Skeletal muscle cell (primary cell): ENCODE measurements around the gene AGO4.
"Not testable (repeated sequence)": the region's sequence is repeated elsewhere in the genome, so short reads cannot be mapped to it uniquely, and the experiment has no call there.

Source experiments
- DNase-seq: peaks from one replicate; pipeline ENCODE4 v3.0.0-alpha.2; 2010; ENCODE audit warnings: low read depth
- H3K4me3 ChIP-seq: 2 replicates; pipeline ENCODE4 v1.5.1; 2011; ENCODE audit warnings: low read depth, mild to moderate bottlenecking, control low read depth, low read length, moderate library complexity

AGO4 gene

DNA sequence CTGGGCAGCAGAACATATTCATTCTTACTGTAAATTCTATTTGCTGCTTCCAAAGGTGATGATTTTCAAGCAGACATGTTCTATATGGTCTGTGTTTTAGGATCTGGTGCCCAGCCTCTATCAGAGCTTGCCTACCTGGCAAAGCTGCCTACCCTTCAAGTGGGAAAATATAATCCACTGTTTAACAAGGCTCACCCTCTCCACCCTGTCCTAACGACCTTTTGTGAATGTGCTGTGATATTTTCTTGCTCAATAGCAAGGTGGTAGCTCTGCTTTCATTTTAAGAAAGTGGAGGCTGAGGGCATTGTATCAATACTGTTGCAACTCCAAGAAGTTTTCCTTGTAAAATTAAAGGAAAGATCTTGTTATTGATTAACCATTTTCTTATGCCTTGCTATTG, 49.1 kb downstream of the AGO4 start:
- no peak overlapping the region for H3K4me3 ChIP-seq

DNA sequence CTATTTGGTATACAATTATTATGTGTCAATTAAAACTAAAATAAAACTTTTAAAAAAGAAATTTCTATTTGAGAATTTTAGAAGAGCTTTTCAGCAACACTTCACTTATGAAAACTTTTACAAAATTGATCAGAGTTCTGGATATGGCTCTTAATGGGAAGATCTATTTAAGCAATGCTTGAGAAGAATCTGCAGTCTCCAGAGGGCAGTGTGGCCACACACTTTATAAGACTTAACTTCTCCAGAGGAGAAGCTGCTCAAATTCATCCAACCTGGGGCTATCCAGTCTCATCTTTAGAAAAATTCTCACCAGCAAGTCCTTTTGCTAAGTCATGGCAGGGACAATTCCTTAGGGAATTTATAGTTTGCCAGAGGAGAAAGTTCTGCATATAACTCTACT, 50.0 kb downstream of the AGO4 start:
- H3K4me3 ChIP-seq = no peak overlapping the region
- no peak for DNase-seq

More for the DNA sequence above, 49.1 kb downstream of the AGO4 start:
- DNase-seq = no peak

DNA sequence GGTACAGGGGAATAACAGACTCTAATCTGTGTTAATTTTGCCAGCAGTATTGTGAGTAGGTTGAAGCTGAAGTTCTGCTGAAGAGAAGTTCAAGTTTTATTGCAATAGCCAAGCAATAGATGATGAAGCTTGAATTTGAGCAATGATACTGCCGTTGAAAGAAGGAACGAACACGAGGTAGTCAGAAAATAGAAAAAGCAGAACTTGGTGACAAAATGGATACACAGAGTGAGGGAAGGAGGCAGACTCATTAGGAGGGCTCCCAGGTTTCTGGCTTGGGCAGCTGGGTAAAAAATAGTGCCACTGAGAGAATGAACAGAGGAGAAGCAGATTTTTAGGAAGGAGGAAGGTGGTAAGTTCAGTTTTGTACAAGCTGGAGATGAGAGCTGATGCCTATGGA, 52.9 kb downstream of the AGO4 start:
- H3K4me3 ChIP-seq = no peak overlapping the region
- no peak for DNase-seq

DNA sequence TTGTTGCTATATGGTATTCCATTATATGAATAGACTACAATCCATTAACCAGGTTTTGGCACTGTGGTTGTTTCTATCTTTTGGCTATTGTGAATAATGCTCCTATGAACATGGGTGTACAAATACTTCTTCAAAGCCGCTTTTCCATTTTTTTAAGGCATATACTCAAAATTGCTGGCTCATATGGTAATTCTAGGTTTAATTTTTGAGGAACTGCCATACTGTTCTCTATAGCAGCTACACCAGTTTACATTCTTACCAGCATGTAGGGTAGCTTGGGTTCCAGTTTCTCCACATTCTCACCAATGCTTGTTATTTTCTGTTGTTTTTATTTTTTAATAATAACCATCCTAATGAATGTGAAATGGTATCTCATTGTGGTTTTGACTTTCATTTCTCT, 55.3 kb downstream of the AGO4 start:
- no peak overlapping the region for H3K4me3 ChIP-seq
- no peak for DNase-seq

DNA sequence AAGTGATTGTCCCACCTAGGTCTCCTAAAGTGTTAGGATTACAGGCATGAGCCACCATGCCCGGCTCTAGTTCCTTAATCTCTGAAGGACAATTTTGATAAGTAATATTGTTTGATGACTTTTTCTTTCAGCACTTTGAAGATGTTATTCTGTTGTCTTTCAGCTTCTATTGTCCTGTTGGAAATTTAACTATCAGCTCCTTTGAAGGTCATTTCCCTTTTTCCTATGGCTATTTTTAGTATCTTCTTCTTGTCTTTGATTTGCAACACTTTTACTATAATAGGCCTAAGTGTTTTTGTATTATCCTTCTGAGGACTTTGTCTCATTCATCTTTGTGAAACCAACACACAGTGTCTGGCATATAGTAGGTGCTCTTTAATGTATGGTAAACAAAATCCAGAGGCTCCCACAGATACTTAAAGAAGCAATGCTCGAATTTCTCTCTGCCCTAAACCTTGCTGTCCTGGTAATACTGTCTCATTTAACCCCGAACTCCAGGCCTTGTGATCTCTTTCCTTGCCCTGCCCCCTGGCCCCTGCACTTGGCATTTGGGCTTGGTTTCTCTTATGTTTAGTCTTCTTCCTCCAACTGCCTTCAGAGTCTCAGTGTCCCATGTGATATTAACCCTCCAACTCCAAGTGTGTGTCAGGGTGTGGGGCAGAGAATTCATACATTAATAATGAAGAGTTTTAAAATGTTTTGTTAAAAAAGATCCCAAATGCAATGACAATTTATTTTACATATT, 56.2 kb downstream of the AGO4 start:
- no peak overlapping the region for H3K4me3 ChIP-seq
- DNase-seq = no peak

DNA sequence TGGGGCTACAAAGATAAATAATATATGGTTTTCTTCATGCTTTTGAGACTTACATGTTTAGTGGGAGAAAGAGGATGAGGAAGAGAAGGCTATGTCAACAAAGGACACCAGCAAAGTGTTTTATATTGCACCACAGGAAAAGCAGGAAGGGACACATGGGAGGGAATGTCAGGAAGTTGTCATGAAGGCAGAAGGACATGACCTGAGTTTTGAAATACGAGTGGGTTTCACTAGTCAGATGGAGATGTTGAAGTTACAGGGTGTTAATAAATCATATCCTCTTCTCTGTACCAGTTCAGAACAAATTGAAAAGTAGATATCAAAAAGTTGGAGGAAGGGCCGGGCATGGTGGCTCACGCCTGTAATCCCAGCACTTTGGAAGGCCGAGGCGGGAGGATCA, 57.0 kb downstream of the AGO4 start:
- DNase-seq = no peak

DNA sequence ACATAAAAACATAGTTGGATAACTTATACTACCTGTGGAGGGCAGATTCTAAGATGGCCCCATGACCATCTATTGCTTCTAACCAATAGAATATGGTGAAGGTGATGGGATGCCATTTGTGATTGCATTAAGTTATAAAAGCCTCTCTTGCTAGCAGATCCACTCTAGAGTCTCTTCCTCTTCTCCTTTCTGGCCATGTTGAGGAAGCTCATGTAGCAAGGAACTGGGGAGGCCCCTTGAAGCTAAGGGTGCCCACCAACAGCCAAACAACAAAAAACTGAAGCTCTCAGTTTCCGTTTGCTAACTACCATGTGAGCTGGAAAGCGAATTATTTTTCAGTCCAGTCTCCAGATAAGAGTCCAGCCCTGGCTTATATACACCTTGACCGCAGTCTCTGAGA, 59.2 kb downstream of the AGO4 start:
- no peak overlapping the region for H3K4me3 ChIP-seq

More for the DNA sequence above, 57.0 kb downstream of the AGO4 start:
- no peak overlapping the region for H3K4me3 ChIP-seq

DNA sequence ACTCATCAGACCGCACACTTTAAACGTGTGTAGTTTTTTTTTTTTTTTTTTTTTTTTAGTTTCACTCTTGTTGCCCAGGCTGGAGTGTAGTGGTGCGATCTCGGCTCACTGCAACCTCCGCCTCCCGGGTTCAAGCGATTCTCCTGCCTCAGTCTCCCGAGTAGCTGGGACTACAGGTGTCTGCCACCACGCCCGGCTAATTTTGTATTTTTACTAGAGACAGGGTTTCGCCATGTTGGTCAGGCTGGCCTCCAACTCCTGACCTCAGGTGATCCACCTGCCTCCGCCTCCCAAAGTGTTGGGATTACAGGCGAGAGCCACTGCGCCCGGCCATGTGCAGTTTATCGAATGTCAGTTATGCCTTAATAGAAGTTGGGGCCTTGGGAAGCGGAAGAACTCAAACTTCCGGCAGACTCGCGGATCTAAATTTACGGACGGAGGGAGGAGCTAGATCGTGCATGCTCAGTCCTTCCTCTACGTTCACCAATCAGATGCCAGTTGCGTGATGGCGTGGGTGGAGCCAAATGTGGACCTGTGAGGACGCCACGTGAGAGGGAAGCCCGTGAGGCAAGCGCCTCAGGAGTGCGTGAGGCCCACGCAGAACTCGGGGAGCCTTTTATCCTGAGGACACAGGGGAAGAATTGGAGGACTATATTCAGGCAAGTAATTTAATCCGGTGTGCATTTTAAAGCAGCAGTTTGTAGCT, 61.6 kb downstream of the AGO4 start:
- H3K4me3 ChIP-seq, DNase-seq: not testable (repeated sequence)

More for the DNA sequence above, 59.2 kb downstream of the AGO4 start:
- no peak for DNase-seq

DNA sequence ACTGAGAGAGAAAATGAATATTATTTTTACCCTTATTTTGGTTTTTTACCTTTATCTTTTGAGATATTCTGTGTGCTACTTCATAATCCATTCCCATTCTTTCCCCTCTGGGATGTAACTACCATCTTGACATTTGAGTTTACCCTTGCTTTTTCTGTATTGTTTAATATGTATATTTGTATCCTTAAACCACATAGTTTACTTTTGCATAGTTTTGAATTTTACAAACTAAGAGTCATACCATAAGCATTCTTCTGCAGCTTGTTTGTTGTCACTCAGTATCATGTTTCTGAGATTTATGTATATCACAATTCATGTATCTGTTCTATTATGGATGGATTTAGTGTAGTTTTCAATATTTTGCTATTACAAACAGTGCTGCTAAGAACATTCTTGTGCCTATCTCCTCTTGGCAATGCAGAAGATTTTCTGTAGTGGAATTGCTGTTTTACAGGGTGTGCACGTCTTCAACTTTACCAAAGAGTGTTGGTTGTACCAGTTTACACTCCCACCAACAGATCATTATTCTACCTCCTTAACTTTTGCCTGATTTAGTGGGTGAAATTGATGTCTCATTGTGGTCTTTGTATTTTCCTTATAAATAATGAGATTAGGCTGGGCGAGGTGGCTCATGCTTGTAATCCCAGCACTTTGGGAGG, 63.0 kb downstream of the AGO4 start:
- no peak overlapping the region for H3K4me3 ChIP-seq
- DNase-seq = no peak

DNA sequence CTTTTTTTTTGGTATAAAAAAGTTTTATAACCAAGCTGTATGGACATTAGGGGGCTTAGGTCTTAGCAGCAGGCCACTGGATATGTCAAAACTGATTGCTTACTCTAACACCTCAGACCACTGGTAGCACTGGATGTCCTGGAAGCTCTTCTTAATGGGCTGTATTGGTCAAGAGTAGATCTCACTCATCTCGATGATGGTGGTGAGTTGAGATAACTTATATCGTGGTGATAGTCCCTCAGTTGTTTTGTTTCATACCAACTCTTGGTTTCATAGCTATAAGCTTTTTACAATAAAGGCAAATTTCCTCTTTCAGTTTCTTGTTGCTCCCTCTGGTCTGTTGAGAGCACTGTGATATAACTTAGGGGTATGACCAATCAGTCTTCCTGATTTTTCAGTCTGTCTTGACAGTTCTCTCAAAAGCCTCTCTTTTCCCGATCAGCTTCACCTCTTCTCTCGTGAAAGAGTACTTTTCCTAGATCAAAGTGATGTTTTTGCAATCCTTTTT, 65.5 kb downstream of the AGO4 start:
- no peak overlapping the region for H3K4me3 ChIP-seq
- no peak for DNase-seq

DNA sequence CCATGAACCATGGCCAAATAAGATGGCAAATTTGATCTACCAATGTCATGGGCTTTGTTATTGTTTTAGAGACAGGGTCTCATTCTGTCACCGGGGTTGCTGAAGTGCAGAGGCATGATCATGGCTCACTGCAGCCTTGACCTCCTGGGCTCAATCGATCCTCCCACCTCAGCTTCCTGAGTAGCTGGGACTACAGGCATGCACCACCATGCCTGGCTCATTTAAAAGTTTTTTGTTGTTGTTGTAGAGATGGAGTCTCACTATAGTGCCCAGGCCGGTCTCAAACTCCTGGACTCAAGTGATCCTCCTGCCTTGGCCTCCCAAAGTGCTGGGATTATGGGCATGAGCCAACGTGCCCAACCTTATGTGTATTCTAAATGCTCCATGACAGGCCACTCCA, 66.3 kb downstream of the AGO4 start:
- H3K4me3 ChIP-seq, DNase-seq: not testable (repeated sequence)

DNA sequence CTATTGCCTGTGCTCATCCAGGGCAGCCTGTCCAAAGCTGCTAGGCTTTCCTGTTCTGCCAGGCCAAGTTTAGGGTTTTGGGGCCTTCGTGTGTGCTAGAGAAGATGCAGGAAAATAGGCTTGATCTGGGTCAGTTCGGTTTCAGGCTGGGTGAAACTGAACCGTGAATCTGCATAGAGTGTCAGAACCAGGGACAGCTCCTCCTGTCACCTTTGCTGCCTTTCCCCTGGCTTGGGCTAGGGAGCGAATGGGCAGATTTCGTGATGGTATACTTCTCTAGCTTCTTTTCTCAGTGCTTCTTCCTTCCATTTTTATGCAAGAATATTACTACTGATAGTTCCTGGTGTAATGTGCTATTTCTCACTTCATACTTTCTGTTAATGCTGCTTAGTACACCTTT, 69.2 kb downstream of the AGO4 start:
- H3K4me3 ChIP-seq = no peak overlapping the region
- no peak for DNase-seq

DNA sequence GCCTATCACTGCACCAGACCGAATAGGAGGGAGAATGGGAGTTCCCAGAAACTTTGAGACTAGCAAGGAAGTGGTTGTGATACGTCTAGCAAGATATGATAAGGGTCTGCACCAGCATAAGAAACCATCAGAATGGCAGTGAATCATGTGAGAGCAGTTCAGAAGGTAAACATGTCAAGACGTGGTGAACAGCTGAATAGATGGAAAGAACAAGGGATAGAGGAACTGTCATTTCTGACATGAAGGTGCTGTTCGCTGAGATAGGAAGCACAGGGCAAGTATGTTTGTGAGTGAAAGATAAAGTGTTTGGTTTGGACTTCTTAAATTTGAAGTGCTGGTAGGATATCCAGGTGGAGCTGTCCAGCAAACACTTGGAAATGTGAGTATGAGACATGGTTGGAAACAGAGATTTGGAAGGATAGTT, 74.0 kb downstream of the AGO4 start:
- H3K4me3 ChIP-seq = no peak overlapping the region
- no peak for DNase-seq

DNA sequence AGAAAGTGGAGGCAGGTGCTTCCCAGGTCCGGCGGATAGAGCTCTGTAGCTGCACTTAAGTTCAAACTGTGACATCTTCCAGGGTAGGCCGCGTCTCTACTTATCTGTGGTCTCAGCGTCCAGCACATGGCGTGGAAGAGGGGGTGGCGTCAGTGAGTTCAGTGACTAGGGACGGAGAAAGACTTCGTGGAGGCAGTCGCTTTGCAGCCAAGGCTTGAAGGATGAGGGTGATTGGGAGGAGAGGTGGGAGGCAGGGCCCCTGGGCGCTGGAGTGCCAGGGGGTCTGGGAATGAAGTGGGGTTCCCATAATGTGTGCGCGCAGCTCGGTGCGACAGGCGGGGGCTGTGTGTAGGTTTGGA, 74.7 kb downstream of the AGO4 start:
- no peak for DNase-seq
- peak overlapping the region; percentile 77 for H3K4me3 ChIP-seq

DNA sequence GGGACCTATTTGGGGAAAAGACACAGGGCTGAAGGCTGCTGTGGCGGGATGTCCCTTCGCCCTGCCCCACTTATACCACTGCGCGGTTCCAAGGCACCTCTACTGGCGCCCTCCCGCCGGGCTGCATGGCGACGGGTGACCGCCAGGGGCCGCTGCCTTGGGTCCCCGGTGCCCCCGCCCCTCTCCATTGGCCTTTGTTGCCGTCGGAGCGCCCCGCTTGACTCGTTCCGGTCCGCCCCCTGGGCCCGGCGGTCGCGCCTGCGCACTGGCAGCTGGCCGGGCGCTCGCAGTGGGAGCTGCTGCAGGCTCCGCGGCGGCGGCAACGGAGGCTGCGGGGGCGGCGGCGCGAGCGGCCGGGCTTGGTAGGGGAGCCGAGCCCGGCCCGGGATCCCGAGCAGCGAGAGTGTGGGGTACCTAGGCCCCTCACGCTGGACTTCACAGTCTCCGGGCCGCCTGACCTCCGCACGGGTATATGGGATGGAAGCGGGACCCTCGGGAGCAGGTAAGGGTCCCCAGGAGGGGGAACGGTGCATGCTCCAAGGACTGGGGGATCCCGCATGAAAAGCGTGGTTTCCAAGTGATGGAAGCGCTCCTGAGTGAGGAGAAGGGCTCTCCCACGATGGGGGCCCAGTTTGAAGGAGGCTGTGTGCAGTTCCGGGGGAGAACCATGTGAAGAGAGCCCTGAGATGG, 75.3 kb downstream of the AGO4 start, which contains the start of gene AGO1:
Gene AGO1, plus strand, starts transcription at position 265 of the 690 bp plus-strand sequence. Its CDS starts 213 bp downstream, at position 478.
- peak; percentile 61 for DNase-seq
- H3K4me3 ChIP-seq = peak within 1 kb of the TSS; percentile 77

DNA sequence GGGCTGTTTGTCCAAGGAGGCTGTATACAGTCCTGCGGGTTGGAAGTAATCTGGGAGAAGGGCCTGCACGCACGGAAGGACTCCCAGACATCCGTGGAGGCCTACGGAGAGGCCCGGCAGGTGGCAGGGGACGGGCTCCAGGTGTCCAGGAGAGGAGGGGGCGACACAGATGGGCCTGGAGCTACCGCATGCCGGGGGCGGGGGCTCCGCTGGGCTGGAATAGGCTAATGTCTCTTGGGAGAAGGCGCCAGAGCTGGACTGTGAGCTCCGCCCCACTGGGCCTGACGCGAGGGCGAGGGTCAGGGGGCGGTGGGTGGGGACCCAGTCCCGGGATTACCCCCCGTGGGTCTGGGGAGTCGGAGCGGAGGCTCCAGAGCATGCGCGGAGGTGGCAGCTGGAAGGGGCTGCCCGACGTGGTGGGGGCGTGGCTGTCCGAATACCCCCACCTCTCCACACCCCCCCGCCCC, 75.9 kb downstream of the AGO4 start:
- no peak for DNase-seq
- peak overlapping the region; percentile 77 for H3K4me3 ChIP-seq

DNA sequence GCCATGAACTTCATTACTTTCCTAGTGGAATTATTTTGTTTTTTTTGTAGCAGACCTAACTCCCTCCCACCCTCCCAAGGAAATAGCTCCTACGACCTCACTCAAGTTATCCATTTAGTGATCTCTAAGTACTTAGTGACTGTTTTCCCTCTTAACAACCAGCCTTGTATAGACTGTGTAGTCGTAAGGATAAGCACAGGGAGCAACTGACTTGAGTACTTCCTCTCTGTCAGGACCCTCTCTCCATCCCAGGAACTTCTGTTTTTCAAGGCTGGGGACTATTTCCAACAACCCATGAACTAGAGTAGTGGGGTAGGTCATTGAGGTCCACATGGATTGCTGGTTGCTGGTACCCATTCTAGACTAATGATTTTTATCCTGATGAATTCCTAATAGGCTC, 77.1 kb downstream of the AGO4 start:
- DNase-seq = no peak
- no peak overlapping the region for H3K4me3 ChIP-seq

DNA sequence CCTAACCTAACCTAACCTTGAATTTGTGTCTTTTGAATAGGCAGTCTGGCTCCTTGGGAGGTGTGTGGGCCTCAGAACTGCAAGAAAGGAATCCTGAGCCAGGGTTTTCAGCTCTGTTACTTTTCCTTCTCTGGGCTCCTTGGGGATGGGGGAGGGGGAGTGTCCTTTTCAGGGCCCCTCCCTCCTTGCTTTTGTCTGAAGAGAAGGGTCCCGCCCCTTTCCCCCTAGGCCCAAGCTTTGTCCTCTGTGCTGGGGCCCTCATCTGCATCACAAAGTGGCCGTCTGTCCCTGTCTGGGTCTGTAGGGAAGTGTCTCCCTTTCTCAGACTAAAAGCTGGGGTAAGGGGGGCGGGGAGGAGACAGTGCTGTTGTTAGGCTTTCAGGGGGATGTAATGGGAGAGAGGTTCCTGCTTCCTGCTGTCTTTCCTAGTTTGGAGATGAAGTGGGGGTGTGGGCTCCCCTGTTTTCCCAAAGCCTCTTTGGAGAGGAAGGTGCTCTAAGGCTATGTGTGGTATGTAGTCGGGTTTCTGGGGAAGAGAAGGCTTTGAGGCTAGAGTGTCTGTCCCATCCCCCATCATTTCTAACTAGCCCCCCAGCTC, 78.2 kb downstream of the AGO4 start:
- DNase-seq = no peak
- H3K4me3 ChIP-seq = no peak overlapping the region
